GM23338 (cell line): ENCODE data around the gene EP400. TPM values are rescaled to one million over a fixed set of nuclear protein-coding genes. Genes with fewer than 3 reads are reported as not detected.

Source experiments
- ATAC-seq: fragments of 200-7000 bp; cut with Tn5 transposase; 3 replicates; pipeline ENCODE4 v1.9.1; 2020
- DNase-seq: peaks from one replicate; pipeline ENCODE4 v3.0.0-alpha.2; 2015; ENCODE audit warnings: low spot score
- H2AFZ ChIP-seq: fragments of 200-600 bp; sonication (generic); 2 replicates; pipeline ENCODE4 v1.8.0; 2016; ENCODE audit warnings: antibody characterized with exemption, mild to moderate bottlenecking, moderate library complexity
- H3F3A ChIP-seq: fragments of 200-600 bp; sonication (generic); replicated peaks from 2 replicates; pipeline ENCODE4 v1.8.0; 2017; ENCODE audit warnings: antibody characterized with exemption, mixed run types, low read depth
- H3K27ac ChIP-seq: fragments of 200-600 bp; sonication (generic); 2 replicates; pipeline ENCODE4 v1.6.1; 2016; ENCODE audit warnings: low read depth
- H3K27me3 ChIP-seq: fragments of 200-600 bp; sonication (generic); 2 replicates; pipeline ENCODE4 v1.8.0; 2016; ENCODE audit warnings: mild to moderate bottlenecking, mixed run types, moderate library complexity; ENCODE audit not compliant: insufficient read depth
- H3K36me3 ChIP-seq: fragments of 200-600 bp; sonication (generic); 2 replicates; pipeline ENCODE4 v1.8.0; 2016; ENCODE audit warnings: mild to moderate bottlenecking; ENCODE audit not compliant: insufficient read depth
- H3K4me1 ChIP-seq: fragments of 200-600 bp; sonication (generic); 2 replicates; pipeline ENCODE4 v1.8.0; 2016; ENCODE audit warnings: mild to moderate bottlenecking, moderate library complexity; ENCODE audit not compliant: insufficient read depth
- H3K4me2 ChIP-seq: fragments of 200-600 bp; sonication (generic); 2 replicates; pipeline ENCODE4 v1.7.1; 2017; ENCODE audit warnings: mixed run types
- H3K4me3 ChIP-seq: fragments of 200-600 bp; sonication (generic); 2 replicates; pipeline ENCODE4 v1.6.1; 2016; ENCODE audit warnings: mixed run types
- H3K79me2 ChIP-seq: fragments of 200-600 bp; sonication (generic); replicated peaks from 2 replicates; pipeline ENCODE4 v1.8.0; 2017; ENCODE audit warnings: mild to moderate bottlenecking; ENCODE audit not compliant: insufficient read depth
- H3K9me2 ChIP-seq: fragments of 200-600 bp; sonication (generic); 2 replicates; pipeline ENCODE4 v1.8.0; 2017; ENCODE audit not compliant: insufficient read depth
- H4K20me1 ChIP-seq: fragments of 200-600 bp; sonication (generic); replicated peaks from 2 replicates; pipeline ENCODE4 v1.8.0; 2017; ENCODE audit warnings: mild to moderate bottlenecking; ENCODE audit not compliant: insufficient read depth
- H3K27ac Mint-ChIP-seq: 2 replicates; pipeline ENCODE4 v1.8.0; 2020; ENCODE audit warnings: inconsistent platforms, mild to moderate bottlenecking, moderate library complexity, mixed read lengths
- H3K27me3 Mint-ChIP-seq: 3 replicates; pipeline ENCODE4 v1.8.0; 2022; ENCODE audit warnings: low read depth, mild to moderate bottlenecking, moderate library complexity, mixed read lengths, inconsistent platforms; ENCODE audit not compliant: insufficient read depth, poor library complexity
- H3K36me3 Mint-ChIP-seq: 3 replicates; pipeline ENCODE4 v1.8.0; 2021; ENCODE audit warnings: low read depth, mild to moderate bottlenecking, inconsistent platforms, moderate library complexity, mixed read lengths
- H3K4me1 Mint-ChIP-seq: 3 replicates; pipeline ENCODE4 v1.8.0; 2020; ENCODE audit warnings: mild to moderate bottlenecking, inconsistent platforms, mixed read lengths
- H3K4me3 Mint-ChIP-seq: 3 replicates; pipeline ENCODE4 v1.8.0; 2021; ENCODE audit warnings: moderate library complexity, mild to moderate bottlenecking, inconsistent platforms, mixed read lengths
- H3K9me3 Mint-ChIP-seq: 3 replicates; pipeline ENCODE4 v1.8.0; 2020; ENCODE audit warnings: moderate library complexity, mild to moderate bottlenecking, inconsistent platforms, mixed read lengths
- EZH2 ChIP-seq: fragments of 200-600 bp; sonication (generic); IDR thresholded peaks from one replicate; pipeline ENCODE4 v1.8.0; 2017; ENCODE audit warnings: antibody characterized with exemption, mild to moderate bottlenecking, low read depth; ENCODE audit not compliant: unreplicated experiment
- EZH2phosphoT487 ChIP-seq: fragments of 200-600 bp; sonication (generic); IDR thresholded peaks from one replicate; pipeline ENCODE4 v1.8.1; 2018; ENCODE audit warnings: antibody characterized with exemption; ENCODE audit not compliant: unreplicated experiment
- JUNB ChIP-seq: IDR thresholded peaks from one replicate; pipeline ENCODE4 v1.6.1; 2016; ENCODE audit warnings: antibody characterized with exemption; ENCODE audit not compliant: unreplicated experiment
- NANOG ChIP-seq: IDR thresholded peaks from 2 replicates; pipeline ENCODE4 v1.6.1; 2016; ENCODE audit warnings: antibody characterized with exemption, borderline replicate concordance
- POLR2AphosphoS5 ChIP-seq: IDR thresholded peaks from 2 replicates; pipeline ENCODE4 v1.6.1; 2016; ENCODE audit warnings: antibody characterized with exemption, low read depth
- ZNF331 ChIP-seq: fragments of 250-450 bp; sonication (Bioruptor Pico); IDR thresholded peaks from 2 replicates; pipeline ENCODE4 v1.5.0; 2020; ENCODE audit warnings: low read depth, mild to moderate bottlenecking, moderate library complexity
- polyA plus RNA-seq: library from polyadenylated mRNA; unstranded; fragments of >200 nt; fragmentation: Nextera tagmentation; extraction: Ambion mirVana; gene quantifications from 2 replicates; pipeline ENCODE4 v1.2.1, GENCODE V29; 2016
- total RNA-seq: library from RNA; depleted of rRNA; stranded (reverse); fragments of >200 nt; shearing (Covaris generic); gene quantifications from 2 replicates; pipeline ENCODE4 v1.2.3, GENCODE V29; 2014
- TF ChIP-seq, protein P1 (sequence below): fragments of 250-450 bp; sonication (Bioruptor Pico); IDR thresholded peaks from 2 replicates; pipeline ENCODE4 v1.5.0; 2020; ENCODE audit warnings: mild to moderate bottlenecking, moderate library complexity
- TF ChIP-seq, protein P2 (sequence below): IDR thresholded peaks from 2 replicates; pipeline ENCODE4 v1.6.1; 2016; ENCODE audit warnings: antibody characterized with exemption

Gene EP400
- total and polyA plus RNA-seq, 2 experiments from 2014 or later = 26.3 to 57.2 TPM

DNA sequence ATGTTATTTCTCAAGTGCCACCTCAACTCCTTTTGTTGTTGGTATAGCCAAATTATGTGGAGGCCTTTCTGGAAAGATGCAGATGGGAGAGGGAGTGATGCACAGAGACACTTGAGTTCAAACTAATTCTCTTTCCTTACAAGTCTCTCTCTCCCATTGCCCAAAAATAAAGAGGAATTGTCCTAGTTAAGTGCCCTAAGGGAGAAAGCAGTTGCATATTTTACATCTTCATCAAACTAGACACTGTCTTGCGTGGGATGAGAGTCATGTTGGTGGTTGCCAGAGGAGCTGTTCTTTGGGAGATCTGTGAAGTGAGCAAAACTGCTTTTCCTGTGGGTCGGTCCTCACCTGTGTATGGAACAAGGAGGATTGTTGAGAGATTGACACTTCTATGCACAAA, 72.2 kb downstream of the EP400 start (continued):
- TF ChIP-seq, protein P1, sequence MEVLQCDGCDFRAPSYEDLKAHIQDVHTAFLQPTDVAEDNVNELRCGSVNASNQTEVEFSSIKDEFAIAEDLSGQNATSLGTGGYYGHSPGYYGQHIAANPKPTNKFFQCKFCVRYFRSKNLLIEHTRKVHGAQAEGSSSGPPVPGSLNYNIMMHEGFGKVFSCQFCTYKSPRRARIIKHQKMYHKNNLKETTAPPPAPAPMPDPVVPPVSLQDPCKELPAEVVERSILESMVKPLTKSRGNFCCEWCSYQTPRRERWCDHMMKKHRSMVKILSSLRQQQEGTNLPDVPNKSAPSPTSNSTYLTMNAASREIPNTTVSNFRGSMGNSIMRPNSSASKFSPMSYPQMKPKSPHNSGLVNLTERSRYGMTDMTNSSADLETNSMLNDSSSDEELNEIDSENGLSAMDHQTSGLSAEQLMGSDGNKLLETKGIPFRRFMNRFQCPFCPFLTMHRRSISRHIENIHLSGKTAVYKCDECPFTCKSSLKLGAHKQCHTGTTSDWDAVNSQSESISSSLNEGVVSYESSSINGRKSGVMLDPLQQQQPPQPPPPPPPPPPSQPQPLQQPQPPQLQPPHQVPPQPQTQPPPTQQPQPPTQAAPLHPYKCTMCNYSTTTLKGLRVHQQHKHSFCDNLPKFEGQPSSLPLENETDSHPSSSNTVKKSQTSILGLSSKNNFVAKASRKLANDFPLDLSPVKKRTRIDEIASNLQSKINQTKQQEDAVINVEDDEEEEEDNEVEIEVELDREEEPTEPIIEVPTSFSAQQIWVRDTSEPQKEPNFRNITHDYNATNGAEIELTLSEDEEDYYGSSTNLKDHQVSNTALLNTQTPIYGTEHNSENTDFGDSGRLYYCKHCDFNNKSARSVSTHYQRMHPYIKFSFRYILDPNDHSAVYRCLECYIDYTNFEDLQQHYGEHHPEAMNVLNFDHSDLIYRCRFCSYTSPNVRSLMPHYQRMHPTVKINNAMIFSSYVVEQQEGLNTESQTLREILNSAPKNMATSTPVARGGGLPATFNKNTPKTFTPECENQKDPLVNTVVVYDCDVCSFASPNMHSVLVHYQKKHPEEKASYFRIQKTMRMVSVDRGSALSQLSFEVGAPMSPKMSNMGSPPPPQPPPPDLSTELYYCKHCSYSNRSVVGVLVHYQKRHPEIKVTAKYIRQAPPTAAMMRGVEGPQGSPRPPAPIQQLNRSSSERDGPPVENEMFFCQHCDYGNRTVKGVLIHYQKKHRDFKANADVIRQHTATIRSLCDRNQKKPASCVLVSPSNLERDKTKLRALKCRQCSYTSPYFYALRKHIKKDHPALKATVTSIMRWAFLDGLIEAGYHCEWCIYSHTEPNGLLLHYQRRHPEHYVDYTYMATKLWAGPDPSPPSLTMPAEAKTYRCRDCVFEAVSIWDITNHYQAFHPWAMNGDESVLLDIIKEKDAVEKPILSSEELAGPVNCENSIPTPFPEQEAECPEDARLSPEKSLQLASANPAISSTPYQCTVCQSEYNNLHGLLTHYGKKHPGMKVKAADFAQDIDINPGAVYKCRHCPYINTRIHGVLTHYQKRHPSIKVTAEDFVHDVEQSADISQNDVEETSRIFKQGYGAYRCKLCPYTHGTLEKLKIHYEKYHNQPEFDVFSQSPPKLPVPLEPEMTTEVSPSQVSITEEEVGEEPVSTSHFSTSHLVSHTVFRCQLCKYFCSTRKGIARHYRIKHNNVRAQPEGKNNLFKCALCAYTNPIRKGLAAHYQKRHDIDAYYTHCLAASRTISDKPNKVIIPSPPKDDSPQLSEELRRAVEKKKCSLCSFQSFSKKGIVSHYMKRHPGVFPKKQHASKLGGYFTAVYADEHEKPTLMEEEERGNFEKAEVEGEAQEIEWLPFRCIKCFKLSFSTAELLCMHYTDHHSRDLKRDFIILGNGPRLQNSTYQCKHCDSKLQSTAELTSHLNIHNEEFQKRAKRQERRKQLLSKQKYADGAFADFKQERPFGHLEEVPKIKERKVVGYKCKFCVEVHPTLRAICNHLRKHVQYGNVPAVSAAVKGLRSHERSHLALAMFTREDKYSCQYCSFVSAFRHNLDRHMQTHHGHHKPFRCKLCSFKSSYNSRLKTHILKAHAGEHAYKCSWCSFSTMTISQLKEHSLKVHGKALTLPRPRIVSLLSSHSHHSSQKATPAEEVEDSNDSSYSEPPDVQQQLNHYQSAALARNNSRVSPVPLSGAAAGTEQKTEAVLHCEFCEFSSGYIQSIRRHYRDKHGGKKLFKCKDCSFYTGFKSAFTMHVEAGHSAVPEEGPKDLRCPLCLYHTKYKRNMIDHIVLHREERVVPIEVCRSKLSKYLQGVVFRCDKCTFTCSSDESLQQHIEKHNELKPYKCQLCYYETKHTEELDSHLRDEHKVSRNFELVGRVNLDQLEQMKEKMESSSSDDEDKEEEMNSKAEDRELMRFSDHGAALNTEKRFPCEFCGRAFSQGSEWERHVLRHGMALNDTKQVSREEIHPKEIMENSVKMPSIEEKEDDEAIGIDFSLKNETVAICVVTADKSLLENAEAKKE = no peak
- TF ChIP-seq, protein P2, sequence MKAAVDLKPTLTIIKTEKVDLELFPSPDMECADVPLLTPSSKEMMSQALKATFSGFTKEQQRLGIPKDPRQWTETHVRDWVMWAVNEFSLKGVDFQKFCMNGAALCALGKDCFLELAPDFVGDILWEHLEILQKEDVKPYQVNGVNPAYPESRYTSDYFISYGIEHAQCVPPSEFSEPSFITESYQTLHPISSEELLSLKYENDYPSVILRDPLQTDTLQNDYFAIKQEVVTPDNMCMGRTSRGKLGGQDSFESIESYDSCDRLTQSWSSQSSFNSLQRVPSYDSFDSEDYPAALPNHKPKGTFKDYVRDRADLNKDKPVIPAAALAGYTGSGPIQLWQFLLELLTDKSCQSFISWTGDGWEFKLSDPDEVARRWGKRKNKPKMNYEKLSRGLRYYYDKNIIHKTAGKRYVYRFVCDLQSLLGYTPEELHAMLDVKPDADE = no peak
- TF ChIP-seq POLR2AphosphoS5 (no peak), ZNF331 (no peak), EZH2 (no peak)

DNA sequence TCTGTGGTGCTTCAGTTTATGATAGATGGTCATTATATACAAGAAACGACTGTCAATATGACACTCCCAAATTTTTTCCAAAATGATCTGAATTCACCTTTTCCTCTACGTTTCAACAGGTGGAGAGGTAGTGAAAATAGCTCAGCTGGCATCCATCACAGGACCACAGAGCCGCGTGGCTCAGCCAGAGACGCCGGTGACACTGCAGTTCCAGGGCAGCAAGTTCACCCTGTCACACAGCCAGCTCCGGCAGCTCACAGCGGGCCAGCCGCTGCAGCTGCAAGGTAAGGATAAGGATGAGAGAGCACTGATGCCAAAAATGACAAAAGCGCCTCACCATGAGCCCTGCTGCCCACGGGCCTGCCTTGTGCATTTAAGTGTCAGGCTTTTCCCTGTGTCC, 73.9 kb downstream of the EP400 start:
- no peak overlapping the region for H3K4me3 ChIP-seq
- H3K4me2 ChIP-seq = no peak overlapping the region
- no peaks in the 10 kb centered on the region for H3K79me2 ChIP-seq
- Mint-ChIP-seq H3K9me3 (no peaks in the 10 kb centered on the region), H3K27me3 (peaks cover 9% of the 10 kb centered on the region), H3K4me3 (no peak overlapping the region), H3K4me1 (no peaks in the 10 kb centered on the region), H3K36me3 (peaks cover 78% of the 10 kb centered on the region), H3K27ac (no peak overlapping the region)
- H3F3A ChIP-seq = no peaks in the 10 kb centered on the region
- H3K36me3 ChIP-seq = peaks cover 23% of the 10 kb centered on the region
- no peaks in the 10 kb centered on the region for H3K4me1 ChIP-seq
- no peak overlapping the region for H2AFZ ChIP-seq
- H3K9me2 ChIP-seq = no peaks in the 10 kb centered on the region
- ATAC-seq (no peak), DNase-seq (no peak)
- H3K27ac ChIP-seq = no peak overlapping the region
- H3K27me3 ChIP-seq = no peaks in the 10 kb centered on the region
- no peaks in the 10 kb centered on the region for H4K20me1 ChIP-seq
- TF ChIP-seq NANOG (no peak), EZH2phosphoT487 (no peak), POLR2AphosphoS5 (no peak), EZH2 (no peak), JUNB (no peak)
- TF ChIP-seq, protein P1 = no peak
